ENCODE measurements around the gene URB1. TPM values are rescaled to one million over a fixed set of nuclear protein-coding genes. Genes with fewer than 3 reads are reported as not detected.

Gene URB1
- polyA plus RNA-seq, 1 of the 3 experiments (the other 2 are of a cell fraction): 9.9 TPM

GRCh38 chr21:32333953-32334673 is 58.7 kb downstream of the URB1 start (continued):
- no peak for TF ChIP-seq ZBTB33 (IDR thresholded peaks at IDR 0.05; ENCODE audit: borderline replicate concordance, low read depth)

- Histone ChIP-seq H3K27me3 (ENCODE audit: insufficient read depth) (no peaks in the 10 kb centered on the region), H4K20me1 (ENCODE audit: insufficient read depth) (no peaks in the 10 kb centered on the region), H3K79me2 (ENCODE audit: insufficient read depth) (peaks cover 5% of the 10 kb centered on the region; the same call in 1 of the 2 replicates), H3K9me3 (0 out of 2 replicates have a peak, but pooled peaks cover 8% of the 10 kb centered on the region), H3K9ac (no peak overlapping the region), H3F3A (replicated peaks; ENCODE audit: insufficient read depth) (peaks cover 46% of the 10 kb centered on the region), H3K36me3 (replicated peaks in 1 of 2; ENCODE audit: control insufficient read depth in 1 of 2, insufficient read depth in 2 of 2, low read length in 1 of 2) (peaks cover 80 to 96% of the 10 kb centered on the region in 2 experiments), H3K4me2 (no peak overlapping the region), H3K4me3 (ENCODE audit: low read depth in 2 of 2, low read length in 1 of 2) (no peak overlapping the region), H3K9me2 (no peaks in the 10 kb centered on the region), H2AFZ (ENCODE audit: low read depth) (no peak overlapping the region), H3K4me1 (ENCODE audit: control insufficient read depth in 1 of 2, insufficient read depth in 2 of 2, low read depth in 1 of 2, low read length in 1 of 2) (peaks cover 0 to 7% of the 10 kb centered on the region in 2 experiments; a peak in 1 of 4 replicates), H3K27ac (ENCODE audit: low read depth in 2 of 2, low read length in 1 of 2) (no peak overlapping the region)
- POLR2A ChIA-PET: no interaction called here
- WGBS (ENCODE audit: low lambda C conversion rate): 100% methylated on average over 1 of the region's 1 CpG
- CTCF ChIA-PET: interaction anchor here (0.7 kb wide), 1 partner anchor 10 kb away, joined by 3 read pairs; no protein-coding TSS in a partner anchor
- DNase-seq: no peak
- TF ChIP-seq RCOR1 (IDR thresholded peaks at IDR 0.05; ENCODE audit: low read length): no peak
- TF ChIP-seq EZH2phosphoT487 (IDR thresholded peaks at IDR 0.05; ENCODE audit: borderline replicate concordance, low read depth): no peak
- no peak for TF ChIP-seq SMC3 (IDR thresholded peaks at IDR 0.05; ENCODE audit: low read depth, low read length)
- TF ChIP-seq, protein P1, sequence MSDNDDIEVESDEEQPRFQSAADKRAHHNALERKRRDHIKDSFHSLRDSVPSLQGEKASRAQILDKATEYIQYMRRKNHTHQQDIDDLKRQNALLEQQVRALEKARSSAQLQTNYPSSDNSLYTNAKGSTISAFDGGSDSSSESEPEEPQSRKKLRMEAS (IDR thresholded peaks at IDR 0.05; ENCODE audit: low read depth): no peak
- no peak for TF ChIP-seq TCF12 (IDR thresholded peaks at IDR 0.05)
- no peak for TF ChIP-seq MEF2A (IDR thresholded peaks at IDR 0.05; ENCODE audit: borderline replicate concordance, low read depth)
- no peak for TF ChIP-seq MXI1 (IDR thresholded peaks at IDR 0.05; ENCODE audit: low read depth, low read length)
- no peak for TF ChIP-seq POLR2AphosphoS5 (IDR thresholded peaks at IDR 0.05; ENCODE audit: low read depth, low read length)
- no peak for TF ChIP-seq IRF3 (IDR thresholded peaks at IDR 0.05; ENCODE audit: low read depth, low read length)
- no peak for TF ChIP-seq GABPA (IDR thresholded peaks at IDR 0.05; ENCODE audit: low read depth)
- TF ChIP-seq, protein P2, sequence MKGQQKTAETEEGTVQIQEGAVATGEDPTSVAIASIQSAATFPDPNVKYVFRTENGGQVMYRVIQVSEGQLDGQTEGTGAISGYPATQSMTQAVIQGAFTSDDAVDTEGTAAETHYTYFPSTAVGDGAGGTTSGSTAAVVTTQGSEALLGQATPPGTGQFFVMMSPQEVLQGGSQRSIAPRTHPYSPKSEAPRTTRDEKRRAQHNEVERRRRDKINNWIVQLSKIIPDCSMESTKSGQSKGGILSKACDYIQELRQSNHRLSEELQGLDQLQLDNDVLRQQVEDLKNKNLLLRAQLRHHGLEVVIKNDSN (IDR thresholded peaks at IDR 0.05; ENCODE audit: borderline replicate concordance, low read depth): no peak
- TF ChIP-seq SIN3A (IDR thresholded peaks at IDR 0.05; ENCODE audit: borderline replicate concordance, low read depth, low read length): no peak
- no peak for TF ChIP-seq CTCF (IDR thresholded peaks at IDR 0.05)
- no peak for TF ChIP-seq NRF1 (IDR thresholded peaks at IDR 0.05; ENCODE audit: low read depth, low read length)
- no peak for TF ChIP-seq PBX3 (IDR thresholded peaks at IDR 0.05)
- TF ChIP-seq RAD21 (IDR thresholded peaks at IDR 0.05; ENCODE audit: low read length): no peak
Measured at GRCh38 chr21:32332463-32332951, 60.3 kb downstream of the URB1 start.
